Nephron (organoid): ENCODE results near the gene AFF3.

Source experiments
- H3K27ac Mint-ChIP-seq, 3 experiments: 2 replicates each; pipeline ENCODE4 v1.8.0; 2020; ENCODE audit warnings: mixed read lengths in 3 of 3, mild to moderate bottlenecking in 2 of 3, moderate library complexity in 1 of 3
- H3K27me3 Mint-ChIP-seq: 2 replicates; pipeline ENCODE4 v1.8.0; 2021; ENCODE audit warnings: low read depth, mild to moderate bottlenecking, moderate library complexity, mixed read lengths
- H3K36me3 Mint-ChIP-seq: 2 replicates; pipeline ENCODE4 v1.8.0; 2020; ENCODE audit warnings: low read depth, mixed read lengths
- H3K4me1 Mint-ChIP-seq: 2 replicates; pipeline ENCODE4 v1.8.0; 2020; ENCODE audit warnings: mixed read lengths
- H3K4me3 Mint-ChIP-seq, 3 experiments: 2 replicates each; pipeline ENCODE4 v1.8.0; 2020; ENCODE audit warnings: mild to moderate bottlenecking in 3 of 3, mixed read lengths in 3 of 3, moderate library complexity in 2 of 3
- H3K9me3 Mint-ChIP-seq: 2 replicates; pipeline ENCODE4 v1.8.0; 2020; ENCODE audit warnings: mixed read lengths
- CTCF ChIP-seq, 3 experiments: fragments of 200-600 bp; sonication (generic); IDR thresholded peaks; one replicate each; pipeline ENCODE4 v1.5.0; 2021; ENCODE audit warnings: antibody characterized with exemption in 3 of 3; ENCODE audit not compliant: unreplicated experiment in 3 of 3

The AFF3 gene

GRCh38 chr2:99770876-99771275 lies 371.5 kb downstream of the AFF3 start:
- peaks cover 18% of the 10 kb centered on the region for H3K4me1 Mint-ChIP-seq
- H3K4me3 Mint-ChIP-seq, result no peak overlapping the region
- H3K27me3 Mint-ChIP-seq, result no peaks in the 10 kb centered on the region
- H3K27ac Mint-ChIP-seq, result peak overlapping the region in 2 of 3 experiments; percentile 8 to 65
- H3K36me3 Mint-ChIP-seq, result peaks cover 53% of the 10 kb centered on the region
- no peak for TF ChIP-seq CTCF (IDR thresholded peaks at IDR 0.05; ENCODE audit: unreplicated experiment in 3 of 3)
- H3K9me3 Mint-ChIP-seq, result peaks cover 24% of the 10 kb centered on the region

GRCh38 chr2:99765731-99766318 lies 376.6 kb downstream of the AFF3 start:
- Mint-ChIP-seq H3K27ac (no peak overlapping the region), H3K27me3 (no peaks in the 10 kb centered on the region), H3K36me3 (peaks cover 23% of the 10 kb centered on the region), H3K4me1 (no peaks in the 10 kb centered on the region), H3K9me3 (peaks cover 14% of the 10 kb centered on the region), H3K4me3 (no peak overlapping the region)
- no peak for TF ChIP-seq CTCF (IDR thresholded peaks at IDR 0.05; ENCODE audit: unreplicated experiment in 3 of 3)

GRCh38 chr2:99763764-99764163 lies 378.6 kb downstream of the AFF3 start:
- Mint-ChIP-seq H3K27me3 (no peaks in the 10 kb centered on the region), H3K36me3 (peaks cover 9% of the 10 kb centered on the region), H3K27ac (no peak overlapping the region), H3K4me3 (no peak overlapping the region), H3K9me3 (peaks cover 5% of the 10 kb centered on the region), H3K4me1 (no peaks in the 10 kb centered on the region)
- TF ChIP-seq CTCF (IDR thresholded peaks at IDR 0.05; ENCODE audit: unreplicated experiment in 3 of 3), result no peak

GRCh38 chr2:99762714-99763113 lies 379.7 kb downstream of the AFF3 start:
- Mint-ChIP-seq H3K36me3 (peaks cover 4% of the 10 kb centered on the region), H3K4me3 (no peak overlapping the region), H3K27ac (no peak overlapping the region), H3K27me3 (no peaks in the 10 kb centered on the region), H3K4me1 (no peaks in the 10 kb centered on the region), H3K9me3 (no peaks in the 10 kb centered on the region)
- no peak for TF ChIP-seq CTCF (IDR thresholded peaks at IDR 0.05; ENCODE audit: unreplicated experiment in 3 of 3)

GRCh38 chr2:99757611-99758114 lies 384.7 kb downstream of the AFF3 start:
- Mint-ChIP-seq H3K27me3 (no peaks in the 10 kb centered on the region), H3K4me1 (no peaks in the 10 kb centered on the region), H3K27ac (no peak overlapping the region), H3K9me3 (no peaks in the 10 kb centered on the region), H3K4me3 (no peak overlapping the region), H3K36me3 (peaks cover 4% of the 10 kb centered on the region)
- no peak for TF ChIP-seq CTCF (IDR thresholded peaks at IDR 0.05; ENCODE audit: unreplicated experiment in 3 of 3)

- no peaks in the 10 kb centered on the region for H3K4me1 Mint-ChIP-seq
- H3K27ac Mint-ChIP-seq, result no peak overlapping the region
- H3K27me3 Mint-ChIP-seq, result no peaks in the 10 kb centered on the region
- H3K4me3 Mint-ChIP-seq, result no peak overlapping the region
- H3K36me3 Mint-ChIP-seq, result peaks cover 7% of the 10 kb centered on the region
- no peak for TF ChIP-seq CTCF (IDR thresholded peaks at IDR 0.05; ENCODE audit: unreplicated experiment in 3 of 3)
- H3K9me3 Mint-ChIP-seq, result no peaks in the 10 kb centered on the region
These were observed 386.3 kb downstream of the AFF3 start for GRCh38 chr2:99756059-99756458.
